Pons (tissue), 1 donor: ENCODE measurements around the gene B4GALT2.

Source experiments
- DNase-seq: peaks from one replicate; pipeline ENCODE4 v3.0.0-alpha.2; 2016; ENCODE audit warnings: low spot score

Gene B4GALT2

DNA sequence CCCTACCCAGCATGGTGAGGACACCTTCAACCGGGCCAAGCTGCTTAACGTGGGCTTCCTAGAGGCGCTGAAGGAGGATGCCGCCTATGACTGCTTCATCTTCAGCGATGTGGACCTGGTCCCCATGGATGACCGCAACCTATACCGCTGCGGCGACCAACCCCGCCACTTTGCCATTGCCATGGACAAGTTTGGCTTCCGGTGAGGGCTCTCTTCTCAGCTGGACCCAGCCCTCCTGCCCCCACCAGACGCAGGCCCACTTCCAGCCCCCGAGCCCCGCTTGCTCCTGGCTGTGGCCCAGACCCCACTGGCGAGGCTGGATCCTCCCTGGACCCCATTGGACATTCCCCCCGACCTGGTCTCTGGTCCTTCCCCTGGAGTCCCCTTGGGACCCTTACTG lies 5.8 kb downstream of the B4GALT2 start:
- no peak for DNase-seq

DNA sequence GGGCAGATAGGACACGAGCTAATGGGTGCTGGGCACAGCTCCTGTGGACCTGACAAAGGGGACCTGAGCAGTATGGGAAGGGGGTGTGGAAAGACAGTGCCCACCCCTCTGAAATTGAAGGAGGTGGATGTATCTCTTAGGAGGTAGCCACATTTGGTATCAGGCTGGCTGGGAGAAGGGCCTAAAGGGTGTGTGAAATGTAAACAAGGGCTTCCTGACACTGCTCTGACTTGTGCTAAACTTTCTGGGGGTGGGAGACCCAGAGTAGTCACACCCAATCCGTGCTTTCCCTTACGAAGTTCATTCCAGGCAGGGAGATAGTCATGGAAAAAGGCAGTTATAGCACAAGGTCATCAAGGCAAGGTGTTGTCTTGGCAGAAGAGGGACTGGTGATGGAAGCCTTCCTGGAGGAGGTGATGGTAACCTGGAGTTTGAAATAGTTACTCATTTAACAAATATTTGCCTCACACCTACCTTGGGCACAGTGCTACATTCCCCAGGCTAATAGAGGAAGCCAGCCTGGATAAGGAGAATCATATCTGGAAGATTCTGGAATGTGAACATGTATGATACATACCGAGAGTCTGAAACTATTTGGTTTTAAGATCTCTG lies 7.1 kb downstream of the B4GALT2 start:
- DNase-seq: no peak

DNA sequence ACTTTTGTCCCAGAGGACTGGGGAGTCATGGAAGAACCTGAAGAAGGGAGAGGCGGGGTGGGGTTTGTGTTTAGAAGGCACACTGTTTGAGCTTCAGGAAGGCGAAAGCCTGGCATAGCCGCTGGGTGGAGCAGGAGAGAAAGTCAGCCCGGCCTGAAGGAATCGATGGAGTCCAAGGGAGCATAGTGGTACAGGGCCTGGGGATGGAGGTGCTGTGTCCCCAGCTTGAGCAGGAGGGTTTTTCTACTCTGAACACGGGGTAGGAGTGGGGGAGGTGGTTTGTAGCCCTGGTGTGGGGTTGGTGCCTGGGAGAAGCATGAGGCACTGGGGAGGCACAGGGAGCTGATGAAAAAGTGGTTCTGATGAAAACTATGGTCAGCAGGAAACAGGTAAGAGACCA lies 7.7 kb downstream of the B4GALT2 start:
- no peak for DNase-seq

DNA sequence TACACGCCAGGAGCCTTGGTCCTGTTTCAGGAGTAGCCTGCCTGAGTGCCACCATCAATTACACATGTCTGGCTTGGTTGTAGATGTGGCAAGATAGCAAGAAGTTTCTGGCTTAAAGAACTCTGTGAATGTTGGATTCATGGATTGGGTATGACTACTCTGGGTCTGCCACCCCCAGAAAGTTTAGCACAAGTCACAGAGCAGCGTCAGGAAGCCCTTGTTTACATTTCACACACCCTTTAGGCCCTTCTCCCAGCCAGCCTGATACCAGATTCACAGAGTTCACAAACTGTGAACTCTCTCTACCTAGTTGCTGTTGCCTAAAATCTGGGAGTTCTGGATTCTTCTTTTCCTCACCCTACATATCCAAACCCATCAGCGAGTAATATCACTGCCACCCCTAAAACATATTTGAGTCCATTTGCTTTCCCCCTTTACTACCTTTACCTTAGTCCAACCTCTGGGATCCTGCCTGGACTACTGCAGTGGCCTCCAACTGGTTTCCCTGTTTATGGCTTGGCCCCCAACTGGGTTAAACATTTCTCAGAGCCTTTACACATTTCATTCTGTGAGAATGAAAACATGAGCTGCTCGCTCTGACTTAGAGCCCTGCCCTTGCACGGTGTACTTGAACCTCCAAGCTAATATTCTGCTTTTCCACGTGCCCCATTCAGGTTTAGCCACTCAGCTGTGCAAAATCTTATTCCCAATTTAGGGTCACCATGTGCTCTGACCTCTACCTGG lies 8.3 kb downstream of the B4GALT2 start:
- no peak for DNase-seq

DNA sequence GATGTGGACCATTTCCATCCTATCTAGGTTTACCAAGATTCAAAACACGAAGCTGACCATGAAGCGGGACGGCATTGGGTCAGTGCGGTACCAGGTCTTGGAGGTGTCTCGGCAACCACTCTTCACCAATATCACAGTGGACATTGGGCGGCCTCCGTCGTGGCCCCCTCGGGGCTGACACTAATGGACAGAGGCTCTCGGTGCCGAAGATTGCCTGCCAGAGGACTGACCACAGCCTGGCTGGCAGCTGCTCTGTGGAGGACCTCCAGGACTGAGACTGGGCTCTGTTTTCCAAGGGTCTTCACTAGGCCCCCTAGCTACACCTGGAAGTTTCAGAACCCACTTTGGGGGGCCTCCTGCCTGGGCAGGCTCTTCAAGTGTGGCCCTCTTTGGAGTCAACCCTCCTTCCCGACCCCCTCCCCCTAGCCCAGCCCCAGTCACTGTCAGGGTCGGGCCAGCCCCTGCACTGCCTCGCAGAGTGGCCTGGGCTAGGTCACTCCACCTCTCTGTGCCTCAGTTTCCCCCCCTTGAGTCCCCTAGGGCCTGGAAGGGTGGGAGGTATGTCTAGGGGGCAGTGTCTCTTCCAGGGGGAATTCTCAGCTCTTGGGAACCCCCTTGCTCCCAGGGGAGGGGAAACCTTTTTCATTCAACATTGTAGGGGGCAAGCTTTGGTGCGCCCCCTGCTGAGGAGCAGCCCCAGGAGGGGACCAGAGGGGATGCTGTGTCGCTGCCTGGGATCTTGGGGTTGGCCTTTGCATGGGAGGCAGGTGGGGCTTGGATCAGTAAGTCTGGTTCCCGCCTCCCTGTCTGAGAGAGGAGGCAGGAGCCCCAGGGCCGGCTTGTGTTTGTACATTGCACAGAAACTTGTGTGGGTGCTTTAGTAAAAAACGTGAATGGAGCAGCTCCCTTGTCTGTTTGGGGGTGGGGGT lies 11.5 kb downstream of the B4GALT2 start:
- DNase-seq: no peak

DNA sequence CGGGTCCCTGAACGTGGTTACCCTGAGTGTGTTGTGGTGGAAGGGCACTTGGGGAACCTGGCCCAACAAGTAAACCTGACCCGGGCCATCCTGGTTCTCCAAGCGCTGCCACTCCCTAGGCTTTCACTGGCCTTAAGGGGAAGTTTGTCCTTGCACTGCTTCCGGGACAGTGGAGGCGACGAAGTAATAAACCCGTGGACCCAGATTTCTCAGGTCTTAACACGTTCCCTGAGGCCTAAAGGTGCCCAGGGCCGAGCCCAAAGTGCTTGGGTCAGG lies 12.1 kb downstream of the B4GALT2 start:
- DNase-seq: peak; percentile 30

DNA sequence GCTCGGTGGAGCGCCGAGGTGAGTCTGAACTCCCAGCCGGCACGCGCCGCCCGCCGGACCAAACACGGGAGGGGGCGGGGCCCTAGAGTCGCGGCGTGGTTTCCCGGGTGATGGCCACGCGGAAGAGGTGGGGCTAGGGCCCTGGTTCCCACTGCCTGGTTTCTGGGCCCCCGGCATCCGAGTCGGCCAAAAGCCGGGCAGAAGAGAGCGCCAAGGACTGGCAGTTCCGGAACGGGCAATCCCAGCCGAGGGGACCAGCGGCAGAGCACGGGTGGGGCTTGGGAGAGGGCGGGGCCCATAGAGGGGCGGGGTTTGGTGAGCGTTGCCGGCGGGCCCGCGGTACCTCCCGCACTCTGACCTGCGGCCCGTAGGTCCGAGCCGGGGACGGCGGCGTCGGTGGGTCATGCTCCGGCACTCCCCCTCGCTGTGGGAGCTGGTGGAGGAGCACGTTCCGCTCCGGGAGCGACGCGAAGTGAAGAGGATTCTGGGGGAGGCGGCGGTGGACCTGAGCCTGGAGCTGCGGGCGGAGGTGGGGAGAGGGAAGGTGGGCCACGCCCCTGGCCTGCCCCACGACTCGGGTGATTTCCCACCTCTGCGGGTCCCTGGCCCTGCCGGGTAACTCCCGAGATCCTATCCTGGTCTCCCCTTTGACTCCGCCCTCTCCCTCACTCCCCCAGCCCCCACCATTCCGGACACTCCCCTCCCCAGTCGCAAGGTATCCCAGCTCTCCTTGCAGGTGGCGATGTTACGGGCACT lies 12.6 kb downstream of the B4GALT2 start, which contains the start of gene CCDC24:
Gene CCDC24, plus strand, starts transcription at position 124 of the 756 bp plus-strand sequence. Its CDS starts 280 bp downstream, at position 404.
- DNase-seq: peak; percentile 67

DNA sequence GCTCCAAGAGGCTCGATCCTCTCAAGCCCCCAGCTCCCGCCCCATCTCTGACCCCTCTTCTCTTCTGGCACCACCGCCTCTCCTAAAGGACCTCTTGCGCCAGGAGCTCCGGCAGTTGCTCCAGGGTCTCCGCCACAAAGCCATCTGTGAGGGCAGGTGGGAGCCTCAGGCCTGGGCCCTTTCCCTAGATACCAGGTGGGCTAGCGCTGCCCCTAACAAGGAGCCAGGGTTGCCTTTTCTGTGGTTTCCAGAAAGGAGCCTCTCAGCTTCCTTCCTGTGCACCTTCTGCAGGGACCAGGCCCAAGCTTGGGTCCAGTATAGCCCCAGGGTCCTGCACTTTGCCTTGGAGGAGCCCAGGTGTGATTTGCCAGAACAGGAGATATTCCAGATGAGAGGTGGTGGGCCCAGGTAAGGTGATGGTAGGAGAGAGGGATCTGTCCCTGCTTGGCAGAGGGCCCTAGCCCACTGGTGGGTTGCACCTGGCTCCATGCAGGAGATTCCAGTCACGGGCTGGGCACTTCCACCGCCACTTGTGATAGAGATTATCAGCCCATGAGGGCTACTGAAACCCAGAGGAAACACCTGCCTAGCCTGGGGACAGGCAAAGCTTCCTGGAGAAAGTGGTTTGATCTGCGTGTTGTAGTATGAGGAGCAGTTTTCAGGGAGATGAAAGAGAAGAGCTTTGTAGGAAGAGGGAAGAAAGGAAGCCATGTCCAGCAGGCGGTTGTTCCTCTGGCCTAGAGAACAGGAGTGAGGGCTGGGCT lies 13.4 kb downstream of the B4GALT2 start:
- DNase-seq: no peak

DNA sequence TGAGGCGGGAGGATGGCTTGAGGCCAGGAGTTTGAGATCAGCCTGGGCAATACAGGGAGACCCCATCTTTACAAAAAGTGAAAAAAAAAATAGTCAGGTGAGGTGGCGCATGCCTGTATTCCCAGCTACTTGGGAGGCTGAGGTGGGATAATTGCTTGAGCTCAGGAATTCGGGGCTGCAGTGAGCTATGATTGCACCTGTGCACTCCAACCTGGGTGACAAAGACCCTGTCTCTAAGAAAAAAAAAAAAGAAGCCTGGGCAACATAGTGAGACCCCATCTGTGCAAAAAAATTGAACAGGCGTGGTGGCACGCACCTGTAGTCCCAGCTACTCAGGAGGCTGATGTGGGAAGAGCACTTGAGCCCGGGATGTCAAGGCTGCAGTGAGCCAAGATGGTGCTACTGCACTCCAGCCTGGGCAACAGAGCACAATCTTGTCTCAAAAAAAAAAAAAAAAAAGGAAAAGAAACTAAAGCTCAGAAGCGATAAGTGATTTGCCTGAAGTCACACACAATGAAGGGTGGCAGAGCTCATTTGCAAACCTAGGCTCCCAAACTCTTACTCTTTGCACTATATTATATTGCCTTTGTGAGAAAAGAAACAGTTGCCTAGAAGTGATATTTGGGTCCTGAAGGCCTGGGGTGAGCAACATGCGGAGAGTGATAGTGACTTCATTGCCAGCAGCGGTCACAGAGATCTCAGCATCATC lies 14.3 kb downstream of the B4GALT2 start:
- no peak for DNase-seq

DNA sequence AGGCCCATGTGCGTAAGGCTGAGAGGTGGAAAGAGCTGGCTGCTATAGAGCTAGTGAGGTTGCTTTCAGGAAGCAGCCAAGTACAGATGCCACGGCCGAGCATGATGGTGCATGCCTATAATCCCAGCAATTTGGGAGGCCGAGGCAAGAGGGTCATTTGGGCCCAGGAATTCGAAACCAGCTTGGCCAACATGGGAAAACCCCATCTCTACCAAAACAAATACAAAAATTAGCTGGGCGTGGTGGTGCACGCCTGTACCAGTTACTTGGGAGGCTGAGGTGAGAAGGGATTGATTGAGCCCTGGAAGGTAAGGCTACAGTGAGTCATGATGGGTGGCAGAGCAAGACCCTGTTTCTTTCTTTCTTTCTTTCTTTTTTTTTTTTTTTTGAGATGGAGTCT lies 15.1 kb downstream of the B4GALT2 start:
- no peak for DNase-seq

DNA sequence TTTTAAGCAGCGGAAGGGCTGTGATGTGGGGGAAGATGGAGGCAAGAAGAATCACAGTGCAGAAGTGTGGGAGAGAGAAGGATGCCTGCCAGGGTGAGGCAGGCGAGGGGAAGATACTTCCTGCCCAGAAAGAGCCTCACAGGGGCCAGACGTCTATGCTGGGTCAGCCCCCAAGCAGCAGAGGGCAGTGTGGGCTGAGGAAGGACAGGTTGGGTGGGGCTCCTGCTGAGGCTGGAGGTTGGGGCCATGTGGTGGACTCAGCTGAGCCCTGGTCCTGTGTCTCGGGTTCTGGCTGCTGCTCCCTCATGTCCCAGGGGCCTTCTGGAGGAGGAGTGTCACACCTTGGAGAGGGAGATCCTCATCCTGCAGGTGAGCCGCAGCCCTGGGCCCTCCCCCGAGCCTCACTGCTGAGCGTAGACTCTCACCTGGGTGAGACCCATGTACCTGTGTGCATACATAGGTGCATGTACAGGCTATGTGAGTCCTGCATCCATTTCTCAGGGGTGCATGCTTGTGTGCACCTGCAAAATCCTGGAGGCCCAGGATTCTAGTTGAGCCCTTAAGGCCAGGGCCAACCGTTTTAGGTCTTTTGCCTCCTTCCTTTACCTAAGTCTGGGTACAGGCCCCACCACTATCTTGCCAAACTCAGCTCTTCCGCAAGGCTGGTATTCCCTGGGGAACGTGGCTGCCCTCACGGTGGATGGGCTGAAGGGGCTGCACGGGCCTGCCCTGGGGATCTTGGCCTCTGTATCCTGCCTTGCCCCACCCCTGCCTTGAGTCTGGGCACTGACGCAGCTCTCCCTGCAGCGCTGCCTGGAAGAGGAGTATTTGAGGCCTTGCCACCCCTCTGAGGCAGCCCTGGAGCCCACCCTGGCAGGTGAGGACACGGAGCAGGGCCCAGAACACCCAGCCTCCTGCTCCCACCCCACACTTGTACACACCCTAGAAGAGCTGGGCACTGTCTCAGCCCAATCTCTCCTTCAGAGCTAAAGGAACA lies 16.1 kb downstream of the B4GALT2 start:
- no peak for DNase-seq

DNA sequence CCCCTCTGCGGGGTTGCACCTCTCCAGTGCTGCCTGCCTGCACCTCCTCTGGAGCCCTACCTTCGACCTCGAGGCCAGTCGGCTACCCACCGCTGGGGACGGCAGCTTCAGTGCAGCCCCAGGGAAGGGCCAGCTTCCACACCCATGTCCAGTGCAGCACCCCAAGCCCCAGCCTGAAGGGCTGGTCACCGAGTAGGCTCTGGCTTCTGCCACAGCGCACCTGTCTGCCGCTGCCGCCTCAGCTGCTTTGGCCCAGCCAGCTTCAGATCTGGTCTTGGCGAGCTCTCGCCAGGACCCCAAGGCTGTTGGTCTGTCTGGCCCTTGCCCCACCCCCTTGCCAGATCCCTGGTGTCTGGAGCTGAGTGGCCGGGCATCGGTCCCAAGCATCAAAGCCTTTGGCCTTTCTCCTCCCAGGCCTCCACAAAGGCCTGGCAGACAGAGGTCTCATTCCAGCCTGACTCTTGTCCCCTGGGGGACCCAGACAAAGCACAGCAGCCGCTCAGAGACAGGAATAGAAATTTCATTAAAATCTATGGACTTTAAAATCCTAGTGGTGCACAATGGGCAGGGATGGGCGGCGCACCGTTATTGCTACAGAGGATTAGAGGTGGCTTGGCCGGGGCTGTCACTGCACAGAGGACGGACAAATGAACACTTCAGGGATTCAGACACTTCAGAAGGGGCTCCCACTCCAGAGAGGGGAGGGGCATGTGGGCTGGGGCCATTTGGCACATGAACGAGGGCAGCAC lies 17.1 kb downstream of the B4GALT2 start:
- no peak for DNase-seq

DNA sequence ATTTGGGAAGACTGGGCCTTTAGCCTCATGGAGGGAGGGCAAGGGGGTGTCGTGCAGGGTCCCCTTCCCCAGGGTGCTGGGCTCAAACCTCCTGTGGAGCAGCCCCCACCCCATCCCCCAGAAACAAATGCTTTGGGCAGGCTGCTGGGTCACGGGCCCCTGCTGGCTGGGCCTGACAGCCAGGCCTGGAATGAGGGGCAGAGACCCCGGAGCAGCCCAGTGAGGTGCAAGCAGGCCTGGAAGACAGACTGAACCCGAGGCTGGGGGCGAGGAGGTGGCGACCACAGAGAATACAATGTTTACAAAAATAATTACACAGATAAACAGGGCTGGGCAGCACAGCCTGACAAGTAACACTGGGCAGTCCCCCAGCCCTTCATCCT lies 17.7 kb downstream of the B4GALT2 start:
- no peak for DNase-seq

DNA sequence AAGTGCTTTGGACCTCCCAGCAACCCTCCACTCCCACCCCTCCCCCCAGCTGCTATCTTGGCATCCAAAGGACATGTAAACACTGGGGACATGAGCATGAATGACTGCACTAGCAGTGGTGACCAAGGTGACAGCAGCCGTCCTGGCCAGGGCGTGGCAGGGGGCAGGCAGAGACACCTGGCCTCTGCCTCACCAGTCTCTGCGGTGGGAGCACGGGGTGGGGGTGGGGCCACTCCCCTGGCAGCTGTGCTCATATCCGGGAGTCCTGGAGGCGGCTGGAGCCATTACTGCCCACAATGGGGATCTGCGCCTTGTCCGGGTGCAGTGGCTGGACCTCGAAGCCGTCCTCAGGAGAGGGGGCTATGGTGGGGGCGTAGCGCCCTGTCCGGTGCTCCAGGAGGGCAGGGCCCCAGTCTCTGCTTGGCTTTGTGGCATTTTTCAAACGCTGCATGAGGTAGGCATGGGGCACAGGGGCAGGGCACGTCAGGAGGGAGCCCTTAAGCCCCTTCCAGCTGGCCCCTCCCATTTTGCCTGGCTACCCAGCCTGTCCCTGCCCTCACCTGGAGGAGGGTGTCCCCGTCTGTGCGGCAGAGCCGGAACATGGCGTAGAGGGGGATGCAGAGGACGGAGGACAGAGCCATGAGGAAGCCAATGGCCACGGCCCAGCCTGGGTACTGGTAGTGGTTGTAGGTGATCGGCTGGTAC lies 18.4 kb downstream of the B4GALT2 start:
- DNase-seq: no peak

DNA sequence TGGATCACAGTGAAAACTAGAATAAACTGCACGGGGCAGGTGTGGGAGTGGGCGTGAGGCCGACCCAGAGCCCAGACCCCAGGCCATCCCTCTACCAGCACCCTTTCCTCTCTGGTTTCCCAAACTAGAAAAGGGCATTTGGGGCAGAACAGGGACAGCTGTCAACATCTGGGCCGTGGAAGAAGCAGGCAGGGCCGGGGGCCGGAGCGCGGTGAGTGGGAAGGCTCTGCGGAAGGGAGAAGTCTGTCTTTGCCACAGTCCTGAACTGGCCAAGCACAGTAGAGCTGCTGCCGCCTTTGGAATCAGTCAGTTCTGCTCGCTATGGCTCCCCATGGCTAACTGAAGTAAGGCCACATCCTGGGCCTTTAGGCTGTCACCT lies 19.0 kb downstream of the B4GALT2 start:
- DNase-seq: no peak

DNA sequence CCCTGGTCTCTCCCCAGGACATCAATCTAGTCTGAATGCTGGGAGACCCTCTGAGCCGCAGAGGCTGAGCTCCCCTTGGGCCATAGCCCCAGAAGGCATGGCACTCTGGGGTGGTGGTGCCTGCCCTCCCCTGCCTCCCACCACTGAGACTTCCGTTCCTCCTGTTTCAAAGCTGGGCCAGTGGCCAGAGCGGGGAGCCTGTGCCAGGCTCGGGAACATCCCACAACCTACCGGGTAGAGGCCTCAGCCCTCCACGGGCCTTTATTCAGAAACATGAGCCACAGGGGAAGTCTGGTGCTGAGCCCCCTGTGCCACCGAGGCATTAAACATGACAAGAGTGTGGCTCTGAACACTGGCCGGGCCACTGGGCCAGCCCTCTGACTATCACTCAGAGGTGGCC lies 20.4 kb downstream of the B4GALT2 start:
- DNase-seq: no peak

DNA sequence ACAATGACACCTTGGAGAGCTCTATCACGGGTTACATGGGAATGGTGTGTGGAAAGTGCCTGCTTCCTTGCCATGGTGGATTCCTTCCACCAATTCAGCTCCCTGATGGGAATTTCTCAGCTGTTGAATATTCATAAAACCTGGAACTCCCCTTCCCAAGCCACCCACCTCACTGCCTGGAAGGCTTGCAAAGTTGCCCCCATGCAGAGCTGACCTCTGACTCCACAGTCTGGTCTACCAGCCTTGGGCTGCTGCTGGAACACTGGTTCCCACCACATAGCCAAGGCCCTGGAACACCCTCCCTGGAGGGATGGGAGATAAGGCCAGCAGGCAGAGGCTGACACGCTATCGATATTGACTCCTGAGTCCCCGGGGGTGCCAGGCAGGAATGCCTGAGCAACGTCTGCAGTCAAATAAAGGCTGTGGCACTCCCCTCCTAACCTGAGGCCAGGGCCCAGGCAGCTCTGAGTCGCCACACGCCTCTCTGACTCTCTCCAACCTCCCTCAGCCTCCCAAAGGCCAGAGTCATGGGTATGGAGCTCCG lies 21.2 kb downstream of the B4GALT2 start:
- DNase-seq: no peak

DNA sequence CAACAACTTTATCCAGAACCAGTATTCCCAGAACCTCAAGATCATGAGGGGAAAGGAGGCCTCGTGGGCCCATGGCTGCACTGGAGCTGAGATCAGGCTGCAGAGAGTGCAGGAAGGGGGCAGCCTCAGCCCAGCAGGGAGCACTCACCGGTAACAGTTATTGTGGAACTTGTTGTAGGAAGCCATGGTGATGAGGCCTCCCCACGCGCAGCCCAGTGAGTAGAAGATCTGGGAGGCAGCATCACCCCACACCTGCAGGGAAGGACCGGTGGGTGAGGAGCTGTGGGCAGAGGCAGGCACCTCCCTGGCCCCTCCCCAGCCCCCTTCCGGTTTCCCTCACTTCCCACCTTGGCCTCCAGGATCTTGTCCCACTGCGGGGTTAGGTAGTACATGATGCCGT lies 23.2 kb downstream of the B4GALT2 start:
- DNase-seq: no peak
